GM12865 (cell line): ENCODE data around the gene ERG.
A peak's percentile ranks its signal among the peaks of the same experiment; 100 is the strongest.

Source experiments
- DNase-seq: peaks from one replicate; pipeline ENCODE4 v3.0.0; 2010; ENCODE audit warnings: low read depth
- H3K4me3 ChIP-seq: 2 replicates; pipeline ENCODE4 v1.5.1; 2011; ENCODE audit warnings: mild to moderate bottlenecking, low read depth, low read length, control low read depth
- CTCF ChIP-seq: IDR thresholded peaks from 2 replicates; pipeline ENCODE4 v1.5.1; 2011; ENCODE audit warnings: low read length, control low read depth, low read depth, inconsistent platforms; ENCODE audit not compliant: insufficient read depth; ENCODE audit errors: missing control alignments

The ERG gene

GRCh38 chr21:38376693-38377092 is 121.6 kb downstream of the ERG start:
- TF ChIP-seq CTCF, result no peak
- H3K4me3 ChIP-seq, result no peak overlapping the region
- DNase-seq, result no peak

- no peak overlapping the region for H3K4me3 ChIP-seq
- DNase-seq, result peak; percentile 8
- TF ChIP-seq CTCF, result no peak
These were observed 122.0 kb downstream of the ERG start for GRCh38 chr21:38376235-38376634.

GRCh38 chr21:38367646-38368045 is 130.6 kb downstream of the ERG start:
- DNase-seq, result no peak
- H3K4me3 ChIP-seq, result no peak overlapping the region
- no peak for TF ChIP-seq CTCF

- no peak overlapping the region for H3K4me3 ChIP-seq
- DNase-seq, result no peak
- no peak for TF ChIP-seq CTCF
These were observed 132.8 kb downstream of the ERG start for GRCh38 chr21:38365521-38365920.

- DNase-seq, result no peak
- H3K4me3 ChIP-seq, result no peak overlapping the region
- no peak for TF ChIP-seq CTCF
These were observed 134.6 kb downstream of the ERG start for GRCh38 chr21:38363693-38364092.

GRCh38 chr21:38361324-38361723 is 137.0 kb downstream of the ERG start:
- TF ChIP-seq CTCF, result no peak
- H3K4me3 ChIP-seq, result no peak overlapping the region
- DNase-seq, result no peak

GRCh38 chr21:38359835-38360234 is 138.4 kb downstream of the ERG start:
- DNase-seq, result no peak
- H3K4me3 ChIP-seq, result no peak overlapping the region
- TF ChIP-seq CTCF, result no peak
